Stimulated activated CD8-positive, alpha-beta memory T cell treated with anti-CD3 and anti-CD28 coated beads, Interleukin-15, amount 100 ng/mL, for 24 hours (primary cell): Measurements from ENCODE around the gene OCIAD1.

Experiments used
- DNase-seq: peaks from one replicate; pipeline ENCODE4 v3.0.0-alpha.2; 2020; ENCODE audit warnings: low read depth

The OCIAD1 gene

DNA sequence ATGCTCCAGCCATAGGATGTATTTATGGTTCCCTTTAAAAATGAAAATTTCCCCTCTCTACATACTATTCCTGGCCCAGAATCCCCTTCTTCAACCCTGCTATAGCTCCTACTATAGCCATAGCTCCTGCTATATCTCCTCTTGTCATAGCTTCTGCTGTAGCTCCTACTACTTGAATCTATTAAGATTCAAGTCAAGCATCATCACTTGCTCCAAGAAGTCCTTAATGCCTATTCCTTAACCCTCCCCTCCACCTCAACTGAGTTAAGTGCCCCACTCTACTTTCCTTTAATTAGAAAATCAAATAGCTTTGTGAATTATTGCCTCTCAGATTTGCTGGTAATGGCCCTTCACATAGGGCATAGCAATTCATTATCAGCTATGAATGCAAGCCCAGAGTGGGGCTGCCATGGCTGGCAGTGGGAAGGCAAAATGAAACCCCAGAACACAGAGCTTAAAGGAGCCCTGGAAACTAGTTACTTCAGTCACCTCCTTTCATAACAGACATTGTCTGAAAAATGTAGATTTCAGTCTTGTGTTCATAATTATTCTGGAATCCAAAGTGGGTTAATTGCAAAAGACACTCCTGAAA, 60.2 kb downstream of the OCIAD1 start:
- DNase-seq = no peak

DNA sequence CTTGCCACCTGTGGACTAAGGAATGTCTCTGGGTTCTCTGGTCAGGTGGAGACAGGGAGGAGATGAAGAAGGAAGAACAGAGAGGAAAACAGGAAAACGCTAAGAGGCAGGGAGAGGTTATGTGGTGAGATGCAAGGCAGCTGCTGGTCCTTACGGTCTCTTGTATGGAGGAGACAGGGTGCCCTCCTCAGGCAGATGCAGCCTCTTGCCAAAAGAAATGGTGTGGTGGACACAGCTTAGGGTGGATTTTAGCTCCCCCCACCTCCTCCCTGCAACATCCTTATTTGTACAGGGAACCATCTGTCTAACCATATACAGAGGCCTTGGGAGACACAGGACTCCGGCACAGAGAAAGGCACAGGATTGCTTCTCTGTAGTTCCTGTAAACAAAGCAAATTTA, 66.0 kb downstream of the OCIAD1 start:
- no peak for DNase-seq

DNA sequence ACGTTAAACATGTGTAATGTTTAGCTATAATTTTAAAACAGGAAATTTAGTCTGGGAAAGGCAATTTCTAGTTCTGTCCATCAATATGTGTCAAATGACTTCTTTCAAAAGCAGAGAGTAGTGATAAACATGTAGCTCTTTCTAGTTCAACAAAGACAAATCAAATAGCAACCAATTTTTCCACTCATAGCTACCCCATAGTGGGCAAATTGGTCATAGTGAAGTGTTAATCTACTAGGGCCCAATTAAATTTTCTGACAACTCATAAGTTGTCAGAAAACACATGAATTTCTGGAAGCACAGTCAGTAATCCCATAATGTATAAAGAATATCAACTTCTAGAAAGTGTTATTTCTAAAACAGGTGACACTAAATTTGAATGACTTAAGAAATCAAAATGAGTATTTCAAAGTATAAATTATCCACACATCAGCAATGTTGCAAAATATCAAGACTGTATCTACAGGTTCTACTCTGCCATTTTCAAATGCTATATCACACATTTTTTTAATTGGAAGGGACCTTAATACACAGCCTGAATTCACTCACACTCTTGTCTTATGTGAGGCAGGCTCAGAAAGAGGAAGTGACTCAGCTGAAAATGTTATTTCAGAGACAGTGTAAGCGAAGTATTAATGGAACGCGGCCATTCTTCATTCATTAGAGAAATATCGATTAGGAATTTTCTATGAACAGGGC, 68.0 kb downstream of the OCIAD1 start:
- DNase-seq = no peak

DNA sequence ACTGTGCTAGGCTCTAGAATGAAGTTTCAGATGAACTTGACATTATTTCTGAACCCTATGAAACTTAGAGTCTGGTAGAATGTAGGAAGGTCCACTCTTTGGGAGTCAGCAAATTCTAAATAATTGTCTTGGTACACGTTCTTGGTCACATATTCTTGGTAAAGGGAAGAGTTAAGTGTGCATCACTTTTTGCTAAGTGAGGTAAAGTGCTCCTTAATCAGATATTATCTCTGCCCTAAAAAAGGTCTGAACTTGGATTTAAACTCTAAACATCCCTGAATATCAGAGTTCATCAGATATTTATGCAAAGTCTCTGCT, 68.5 kb downstream of the OCIAD1 start:
- no peak for DNase-seq

DNA sequence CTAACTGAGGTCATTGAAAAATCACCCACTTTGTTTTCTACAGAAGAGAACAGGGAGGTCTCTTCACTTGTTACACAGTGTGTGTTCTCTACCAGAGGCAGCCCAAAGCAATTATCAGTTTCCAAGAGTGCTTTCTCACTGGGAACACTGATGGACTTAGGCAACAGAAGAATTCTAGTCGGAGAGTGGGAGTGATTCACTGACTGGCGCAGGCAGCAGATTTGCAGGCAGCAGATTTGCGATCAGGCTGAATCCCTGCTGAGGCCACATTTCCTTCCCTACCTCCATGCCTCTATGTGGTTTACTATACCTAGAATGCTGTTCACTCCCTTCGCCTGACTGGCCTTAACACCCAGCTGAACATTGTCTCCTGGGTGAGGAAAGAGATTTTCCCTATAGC, 69.1 kb downstream of the OCIAD1 start:
- no peak for DNase-seq

DNA sequence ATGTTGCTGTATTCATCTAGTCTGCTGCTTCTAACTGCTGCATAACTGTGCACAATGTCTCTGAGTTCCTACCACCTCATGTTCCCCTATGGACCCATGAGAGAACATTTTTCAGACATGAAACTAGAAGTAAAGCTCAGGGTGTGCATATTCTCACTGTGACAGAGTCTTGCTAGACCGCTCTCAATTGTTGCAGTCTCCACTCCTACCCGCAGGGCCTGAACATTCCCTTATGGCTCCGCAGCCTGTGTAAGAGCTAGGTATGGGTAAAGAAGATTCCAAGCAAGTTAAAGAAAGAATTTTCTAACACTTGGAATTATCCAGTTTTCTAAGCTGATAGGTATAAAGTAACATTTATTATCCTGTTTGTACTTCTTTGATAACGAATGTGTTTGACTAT, 70.3 kb downstream of the OCIAD1 start:
- no peak for DNase-seq

DNA sequence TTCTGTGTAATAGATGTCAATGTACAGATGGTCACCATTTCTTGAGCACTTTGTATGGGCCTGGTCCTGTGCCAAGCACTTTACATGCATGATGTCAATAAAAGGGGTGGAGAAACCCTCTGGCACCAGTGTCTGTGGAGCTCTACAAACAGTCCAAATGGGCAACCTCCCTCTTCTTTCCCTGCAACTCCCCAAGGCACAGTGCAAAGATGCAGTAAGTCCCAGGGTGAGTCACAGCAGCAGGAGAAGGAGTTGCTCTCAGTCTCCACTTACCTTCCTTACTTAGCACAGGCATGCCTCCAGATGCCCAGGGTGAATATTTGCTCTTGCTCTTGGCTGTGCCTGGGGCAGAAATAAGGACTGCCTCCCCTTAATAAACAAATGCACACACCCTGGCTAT, 71.4 kb downstream of the OCIAD1 start:
- no peak for DNase-seq

DNA sequence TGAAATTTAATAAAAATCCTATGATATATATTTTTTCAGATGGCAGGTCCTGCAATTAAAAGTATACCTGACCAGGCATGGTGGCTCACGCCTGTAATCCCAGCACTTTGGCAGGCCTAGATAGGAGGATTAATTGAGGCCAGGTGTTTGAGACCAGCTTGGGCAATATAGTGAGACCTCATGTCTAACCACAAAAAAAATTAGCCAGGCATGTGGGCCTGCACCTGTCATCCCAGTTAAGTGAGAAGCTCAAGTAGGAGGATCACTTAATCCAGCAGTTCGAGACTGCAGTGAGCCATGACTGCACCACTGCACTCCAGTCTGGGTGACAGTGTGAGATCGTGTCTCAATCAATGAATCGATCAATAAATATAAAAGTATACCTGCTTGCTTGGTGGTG, 73.2 kb downstream of the OCIAD1 start:
- no peak for DNase-seq

DNA sequence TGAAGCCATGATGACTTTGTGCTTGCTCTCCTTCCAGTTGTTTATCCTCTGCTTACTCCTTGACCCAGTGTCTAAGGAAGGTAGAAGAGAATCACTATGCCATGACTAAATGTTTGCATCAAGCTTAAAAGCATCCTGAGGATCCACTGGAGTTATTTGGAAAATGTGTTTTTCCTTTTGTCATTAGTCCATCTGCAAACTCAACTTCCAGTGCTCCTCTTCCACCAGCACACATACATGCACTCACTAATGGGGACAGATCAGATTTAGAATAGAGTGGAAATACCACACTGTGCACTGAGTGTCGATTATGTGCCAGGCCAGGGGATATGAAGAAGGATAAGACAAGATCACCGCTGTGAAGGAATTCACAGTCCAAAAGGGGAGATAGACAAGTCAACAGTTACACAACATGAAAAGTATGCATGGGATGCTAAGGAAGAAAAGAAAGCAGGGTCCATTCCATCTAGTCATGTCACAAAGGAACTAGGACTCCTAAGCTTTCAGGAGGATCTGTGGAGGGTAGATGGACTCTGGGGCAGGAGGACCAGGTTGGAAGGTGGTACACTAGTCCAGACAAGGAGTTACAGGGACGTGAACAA, 73.8 kb downstream of the OCIAD1 start:
- DNase-seq = no peak

DNA sequence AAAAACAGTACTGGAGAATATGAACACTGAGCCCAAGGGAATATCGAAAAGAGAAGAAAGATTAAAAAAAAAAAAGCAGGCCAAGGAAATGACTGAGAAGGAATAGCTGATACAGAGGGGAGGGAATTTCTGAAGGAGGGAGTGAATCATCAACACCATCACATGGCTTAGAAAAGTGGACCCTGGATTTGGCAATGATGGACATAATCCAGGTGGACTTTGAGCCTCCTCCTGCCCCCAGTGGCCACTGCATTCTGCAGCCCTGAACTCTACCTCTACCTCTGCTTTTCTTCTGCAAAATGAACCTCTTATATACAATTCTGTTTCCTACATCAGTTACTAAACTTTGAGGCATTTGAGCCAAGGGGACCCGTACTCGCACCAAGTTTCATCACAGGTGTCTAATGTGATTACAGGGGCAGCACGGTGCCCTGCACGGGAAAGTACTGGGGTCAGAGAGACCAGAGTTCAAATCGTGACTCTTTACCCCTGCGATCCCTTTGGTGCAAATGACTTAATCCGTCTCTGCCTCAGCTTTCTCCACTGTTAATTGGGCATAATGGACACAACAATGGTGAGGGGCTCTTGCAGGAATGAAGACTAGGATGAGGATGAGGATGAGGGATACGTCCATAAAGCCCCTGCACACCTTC, 74.6 kb downstream of the OCIAD1 start:
- no peak for DNase-seq

DNA sequence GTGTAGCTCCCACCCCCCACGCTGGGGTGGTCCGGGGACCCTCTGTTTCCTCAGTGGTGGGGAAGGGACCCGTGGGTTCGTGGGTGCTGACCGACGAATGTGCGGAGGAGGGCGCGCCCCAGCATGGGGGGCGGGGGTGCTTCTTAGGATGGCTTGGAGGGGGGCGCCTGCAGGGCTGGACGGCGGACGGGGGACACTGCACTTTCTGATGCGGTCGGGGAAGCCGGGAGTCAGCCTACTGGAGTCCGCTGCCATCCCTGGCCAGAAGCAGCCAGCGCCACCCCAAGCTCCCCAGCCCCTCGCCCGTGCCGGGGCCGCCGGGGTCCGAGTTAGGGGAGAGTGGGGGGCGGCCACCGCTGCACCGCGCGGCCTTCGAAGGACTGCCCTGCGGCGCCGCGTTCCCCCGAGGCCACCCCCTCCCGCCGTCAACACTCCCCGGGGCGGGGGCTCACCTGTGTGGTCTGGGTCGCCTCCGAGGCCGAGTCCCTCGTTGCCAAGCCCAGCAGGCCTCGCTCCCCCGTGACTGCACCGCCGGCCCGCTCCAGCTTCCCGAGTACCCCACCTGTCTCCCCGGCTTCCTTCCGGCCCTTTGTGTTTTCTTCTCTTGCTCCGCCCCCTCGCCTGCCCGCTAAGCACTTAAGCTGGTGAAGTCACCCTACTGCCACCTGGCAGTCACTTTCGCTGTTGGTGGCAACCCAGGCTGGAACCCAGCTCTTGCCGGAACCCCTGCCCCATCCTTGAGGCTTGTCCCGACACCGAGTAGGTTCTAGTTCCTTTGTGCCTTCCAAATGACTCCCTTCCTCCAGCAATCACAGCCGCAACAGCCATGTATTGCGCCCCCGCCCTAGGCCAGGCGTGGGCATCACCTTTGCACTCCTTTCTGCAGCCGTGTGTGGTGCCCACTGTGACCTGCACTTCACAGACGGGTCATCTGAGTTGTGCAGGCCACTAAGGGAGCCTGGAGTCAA, 75.6 kb downstream of the OCIAD1 start, which contains the start of gene OCIAD2:
Gene OCIAD2, minus strand, starts transcription at position 569 of the 968 bp plus-strand sequence. CDS start 2,225 bp downstream, outside the sequence.
- DNase-seq = peak; percentile 33

DNA sequence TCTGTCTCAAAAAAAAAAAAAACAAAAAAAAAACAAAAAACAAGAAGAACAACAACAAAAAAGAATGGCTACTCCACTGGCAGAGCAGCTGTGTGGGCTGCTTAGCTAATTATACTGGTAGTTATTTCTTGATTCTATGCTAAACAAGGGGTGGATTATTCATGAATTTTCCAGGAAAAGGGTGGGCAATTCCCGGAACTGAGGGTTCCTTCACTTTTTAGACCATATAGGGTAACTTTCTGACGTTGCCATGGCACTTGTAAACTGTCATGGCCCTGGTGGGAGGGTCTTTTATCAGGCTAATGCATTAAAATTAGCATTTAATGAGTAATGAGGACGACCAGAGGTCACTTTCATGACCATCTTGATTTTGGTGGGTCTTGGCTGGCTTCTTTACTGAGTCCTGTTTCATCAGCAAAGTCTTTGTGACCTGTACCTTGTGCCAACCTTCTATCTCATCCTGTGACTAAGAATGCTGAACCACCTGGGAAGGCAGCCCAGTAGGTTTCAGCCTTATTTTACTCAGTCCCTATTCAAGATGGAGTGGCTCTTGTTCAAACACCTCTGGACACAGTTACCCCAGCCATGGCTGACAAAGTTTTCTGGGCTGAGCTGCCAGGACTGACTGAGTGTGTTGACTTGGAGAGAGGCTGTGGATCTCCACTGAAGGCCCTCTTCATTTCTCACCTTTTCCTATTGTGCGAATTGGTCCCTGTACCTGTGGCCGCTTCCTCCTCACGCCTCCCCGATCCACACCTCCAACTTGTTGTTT, 77.0 kb downstream of the OCIAD1 start:
- no peak for DNase-seq

DNA sequence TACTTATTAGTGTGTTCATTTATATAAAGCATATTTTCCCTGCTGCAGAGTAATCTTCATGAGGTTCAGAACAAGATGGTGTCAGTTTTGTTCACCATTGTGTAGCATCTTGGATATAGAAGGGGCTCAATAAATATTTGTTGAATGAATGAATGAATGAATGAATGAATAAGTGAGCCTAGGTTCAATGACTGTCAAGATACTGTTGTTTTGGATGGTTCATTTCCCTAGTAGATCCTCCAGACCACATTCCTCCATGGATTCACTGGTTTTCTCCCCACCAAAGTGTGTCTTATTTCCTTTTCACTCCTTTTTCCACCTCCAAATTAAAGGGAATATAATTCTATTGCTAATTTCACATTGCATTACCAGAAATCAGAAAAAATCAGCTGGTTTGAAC, 77.8 kb downstream of the OCIAD1 start:
- DNase-seq = no peak

DNA sequence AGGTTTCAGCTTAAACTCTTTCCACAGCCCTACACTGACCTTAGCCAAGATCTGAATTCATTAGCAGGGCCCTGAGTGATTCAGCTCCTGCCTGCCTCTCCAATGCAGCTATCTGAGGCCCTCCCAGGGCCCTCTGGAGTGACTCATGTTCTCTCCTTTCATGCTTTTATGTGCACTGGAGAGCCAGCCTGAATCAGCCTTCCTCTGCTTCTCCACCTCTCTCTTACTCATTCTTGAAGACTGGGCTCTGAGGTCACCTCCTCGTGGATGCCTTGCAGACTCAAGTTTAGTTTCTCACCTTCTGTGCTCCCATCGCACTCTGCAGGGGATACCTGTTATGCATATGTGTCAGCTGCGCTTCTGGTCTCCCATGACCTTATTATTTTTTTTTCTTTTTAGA, 78.8 kb downstream of the OCIAD1 start:
- no peak for DNase-seq

DNA sequence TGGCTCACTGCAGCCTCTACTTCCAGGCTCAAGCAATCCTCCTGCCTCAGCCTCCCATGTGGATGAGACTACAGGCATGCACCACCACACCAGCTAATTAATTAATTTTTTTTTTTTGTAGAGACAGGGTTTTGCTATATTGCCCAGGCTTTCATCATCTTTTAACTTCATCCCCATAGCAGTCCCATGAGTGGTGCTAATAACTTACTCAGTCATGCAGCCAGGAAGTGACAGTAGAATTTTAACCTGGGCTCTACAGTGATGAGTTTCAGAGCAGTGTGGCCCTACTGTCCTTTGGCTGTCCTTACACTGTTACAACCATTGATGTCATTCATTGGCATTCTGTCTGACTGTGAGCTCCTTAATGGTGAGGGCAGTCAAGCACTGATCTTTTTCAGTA, 79.6 kb downstream of the OCIAD1 start:
- no peak for DNase-seq
